SK-N-SH (cell line): ENCODE results near the gene CREB3L4. TPM values are rescaled to one million over a fixed set of nuclear protein-coding genes. Genes with fewer than 3 reads are reported as not detected.

ENCODE experiments used
- CTCF ChIA-PET: fragments of 300-600, 350-600 bp; formaldehyde crosslinking; extraction: SDS; loops from one replicate; lab custom pipeline; 2021; lab: Yijun Ruan, JAX
- POLR2A ChIA-PET: fragments of 350-600 bp; sonication (Branson Sonifier 250); formaldehyde crosslinking; extraction: SDS; loops from one replicate; lab custom pipeline; 2020; ENCODE audit warnings: antibody characterized with exemption, inconsistent platforms; lab: Yijun Ruan, JAX
- DNase-seq: peaks from one replicate; pipeline ENCODE4 v3.0.0; 2012
- H2AFZ ChIP-seq: fragments of 200-600 bp; sonication (generic); 2 replicates; pipeline ENCODE4 v1.8.1; 2016; ENCODE audit warnings: antibody characterized with exemption, mild to moderate bottlenecking, low read depth
- H3F3A ChIP-seq: fragments of 200-600 bp; sonication (generic); replicated peaks from 2 replicates; pipeline ENCODE3; 2016; ENCODE audit warnings: antibody characterized with exemption, mild to moderate bottlenecking; ENCODE audit not compliant: insufficient read depth
- H3K27ac ChIP-seq, 2 experiments: fragments of 200-500 bp in 1 of 2; fragments of 200-600 bp in 1 of 2; sonication (Bioruptor generic) in 1 of 2; sonication (generic), shearing (Covaris generic) in 1 of 2; 2 replicates each; pipeline versions ENCODE4 v1.5.1 to v1.6.1; 2014 to 2016; ENCODE audit warnings: low read depth in 2 of 2, inconsistent platforms in 1 of 2, low read length in 1 of 2, mild to moderate bottlenecking in 1 of 2, mixed read lengths in 1 of 2
- H3K27me3 ChIP-seq: fragments of 200-600 bp; sonication (generic), shearing (Covaris generic); 2 replicates; pipeline ENCODE4 v1.6.1; 2016; ENCODE audit warnings: mixed run types; ENCODE audit not compliant: insufficient read depth
- H3K36me3 ChIP-seq, 2 experiments: fragments of 200-500 bp in 1 of 2; fragments of 200-600 bp in 1 of 2; sonication (Bioruptor generic) in 1 of 2; sonication (generic) in 1 of 2; replicated peaks in 1 of 2; 2 replicates each; pipeline versions ENCODE3 to v1.5.1; 2014 to 2016; ENCODE audit warnings: low read length in 1 of 2, mild to moderate bottlenecking in 1 of 2; ENCODE audit not compliant: insufficient read depth in 2 of 2, control insufficient read depth in 1 of 2
- H3K4me1 ChIP-seq, 2 experiments: fragments of 200-500 bp in 1 of 2; fragments of 200-600 bp in 1 of 2; sonication (Bioruptor generic) in 1 of 2; sonication (generic), shearing (Covaris generic) in 1 of 2; 2 replicates each; pipeline versions ENCODE4 v1.5.1 to v1.6.1; 2014 to 2016; ENCODE audit warnings: low read depth in 1 of 2, low read length in 1 of 2, mixed run types in 1 of 2; ENCODE audit not compliant: insufficient read depth in 2 of 2, control insufficient read depth in 1 of 2
- H3K4me2 ChIP-seq: fragments of 200-600 bp; sonication (generic), shearing (Covaris generic); 2 replicates; pipeline ENCODE4 v1.6.1; 2017; ENCODE audit warnings: mixed run types
- H3K4me3 ChIP-seq, 2 experiments: fragments of 200-500 bp in 1 of 2; fragments of 200-600 bp in 1 of 2; sonication (Bioruptor generic) in 1 of 2; sonication (generic), shearing (Covaris generic) in 1 of 2; 2 replicates each; pipeline versions ENCODE4 v1.5.1 to v1.8.1; 2014 to 2016; ENCODE audit warnings: low read depth in 2 of 2, inconsistent platforms in 1 of 2, low read length in 1 of 2, mild to moderate bottlenecking in 1 of 2, mixed read lengths in 1 of 2, moderate library complexity in 1 of 2
- H3K79me2 ChIP-seq: fragments of 200-600 bp; sonication (generic); 2 replicates; pipeline ENCODE4 v1.8.1; 2017; ENCODE audit warnings: mild to moderate bottlenecking; ENCODE audit not compliant: insufficient read depth
- H3K9ac ChIP-seq: fragments of 200-600 bp; sonication (generic); 2 replicates; pipeline ENCODE4 v1.6.1; 2017; ENCODE audit warnings: mixed run types
- H3K9me2 ChIP-seq: fragments of 200-600 bp; sonication (generic); 2 replicates; pipeline ENCODE4 v1.6.1; 2017; ENCODE audit warnings: mixed run types
- H3K9me3 ChIP-seq: fragments of 200-600 bp; sonication (generic); 2 replicates; pipeline ENCODE4 v1.6.1; 2017; ENCODE audit warnings: mixed run types, mild to moderate bottlenecking, moderate library complexity
- H4K20me1 ChIP-seq: fragments of 200-600 bp; sonication (generic); 2 replicates; pipeline ENCODE4 v1.6.1; 2017; ENCODE audit warnings: mild to moderate bottlenecking, mixed run types; ENCODE audit not compliant: insufficient read depth
- CTCF ChIP-seq: fragments of 200-600 bp; sonication (generic); IDR thresholded peaks from 2 replicates; pipeline ENCODE4 v1.6.1; 2017; ENCODE audit warnings: antibody characterized with exemption, mild to moderate bottlenecking, moderate library complexity
- ELF1 ChIP-seq: IDR thresholded peaks from 2 replicates; pipeline ENCODE4 v1.4.0; 2012
- EP300 ChIP-seq, 2 experiments: IDR thresholded peaks; 2 replicates each; pipeline versions ENCODE4 v1.4.0 to v1.6.1; 2012; ENCODE audit warnings: borderline replicate concordance in 1 of 2, low read depth in 1 of 2, low read length in 1 of 2
- EZH2phosphoT487 ChIP-seq: fragments of 200-600 bp; sonication (generic); IDR thresholded peaks from 2 replicates; pipeline ENCODE4 v1.6.1; 2017; ENCODE audit warnings: low read depth, mixed run types, mild to moderate bottlenecking, antibody characterized with exemption, moderate library complexity, borderline replicate concordance
- FOXJ3 ChIP-seq: sonication (generic); formaldehyde crosslinking; IDR thresholded peaks from 2 replicates; pipeline ENCODE4 v1.5.1; 2020; ENCODE audit warnings: mild to moderate bottlenecking, missing genetic modification reagents
- GATA2 ChIP-seq: sonication (generic); formaldehyde crosslinking; IDR thresholded peaks from 2 replicates; pipeline ENCODE4 v1.5.0; 2020; ENCODE audit warnings: mild to moderate bottlenecking, missing genetic modification reagents
- JUND ChIP-seq: IDR thresholded peaks from 2 replicates; pipeline ENCODE4 v1.4.0; 2012
- MEF2A ChIP-seq: IDR thresholded peaks from 2 replicates; pipeline ENCODE4 v1.4.0; 2012; ENCODE audit warnings: low read depth, borderline replicate concordance
- MXI1 ChIP-seq: IDR thresholded peaks from 2 replicates; pipeline ENCODE4 v1.6.1; 2012; ENCODE audit warnings: mild to moderate bottlenecking, low read depth, low read length, improper control_type of control experiment
- NFIC ChIP-seq: IDR thresholded peaks from 2 replicates; pipeline ENCODE4 v1.4.0; 2012; ENCODE audit warnings: borderline replicate concordance
- NRF1 ChIP-seq: IDR thresholded peaks from 2 replicates; pipeline ENCODE4 v1.6.1; 2012; ENCODE audit warnings: low read depth, mild to moderate bottlenecking, low read length
- POLR2AphosphoS5 ChIP-seq: IDR thresholded peaks from 2 replicates; pipeline ENCODE4 v1.6.1; 2012; ENCODE audit warnings: low read depth, low read length
- RCOR1 ChIP-seq: fragments of 150-350 bp; IDR thresholded peaks from 2 replicates; pipeline ENCODE4 v1.6.1; 2017; ENCODE audit warnings: antibody characterized with exemption, low read length
- REST ChIP-seq: IDR thresholded peaks from 2 replicates; pipeline ENCODE4 v1.6.1; 2012; ENCODE audit warnings: mild to moderate bottlenecking, low read depth, low read length, moderate library complexity
- RFX5 ChIP-seq: IDR thresholded peaks from 2 replicates; pipeline ENCODE4 v1.6.1; 2012; ENCODE audit warnings: mild to moderate bottlenecking, improper control_type of control experiment, low read length
- RXRA ChIP-seq: IDR thresholded peaks from 2 replicates; pipeline ENCODE4 v1.4.0; 2012; ENCODE audit warnings: low read depth, mild to moderate bottlenecking, borderline replicate concordance
- SIN3A ChIP-seq: IDR thresholded peaks from 2 replicates; pipeline ENCODE4 v1.6.1; 2012; ENCODE audit warnings: low read depth, mild to moderate bottlenecking, low read length, moderate library complexity, borderline replicate concordance
- SMC3 ChIP-seq: IDR thresholded peaks from 2 replicates; pipeline ENCODE4 v1.6.1; 2012; ENCODE audit warnings: low read depth, low read length, improper control_type of control experiment
- TAF1 ChIP-seq: IDR thresholded peaks from 2 replicates; pipeline ENCODE4 v1.6.1; 2012; ENCODE audit warnings: low read depth, mild to moderate bottlenecking, low read length, moderate library complexity, borderline replicate concordance
- TCF12 ChIP-seq: IDR thresholded peaks from 2 replicates; pipeline ENCODE4 v1.4.0; 2012
- TEAD4 ChIP-seq: IDR thresholded peaks from 2 replicates; pipeline ENCODE4 v1.4.0; 2012; ENCODE audit warnings: mild to moderate bottlenecking, borderline replicate concordance; ENCODE audit not compliant: insufficient read depth
- YY1 ChIP-seq: IDR thresholded peaks from 2 replicates; pipeline ENCODE4 v1.4.0; 2012; ENCODE audit warnings: low read depth, mild to moderate bottlenecking
- WGBS: methylation state at CpG from one replicate; pipeline ENCODE4 v1.1.6; 2017; ENCODE audit warnings: low lambda C conversion rate; 5-methylcytosine and 5-hydroxymethylcytosine counted together
- polyA plus RNA-seq, 3 experiments: library from polyadenylated mRNA; depleted of rRNA; stranded (reverse); fragments of >200 nt; gene quantifications; 2 replicates each; pipeline ENCODE4 v1.2.3, GENCODE V29; 2012
- TF ChIP-seq, protein P1 (sequence below): IDR thresholded peaks from 2 replicates; pipeline ENCODE4 v1.4.0; 2012; ENCODE audit warnings: low read depth, borderline replicate concordance

Gene CREB3L4
- polyA plus RNA-seq, 1 of the 3 experiments (the other 2 are of a cell fraction) = 12.8 TPM

- 93% methylated on average over 10 of the region's 10 CpGs for WGBS
- H3K4me2 ChIP-seq = no peak overlapping the region
- CTCF ChIA-PET = interaction anchor here (0.6 to 2.0 kb wide), 2 partner anchors 9 to 29 kb away, joined by 3 to 7 read pairs; no protein-coding TSS in a partner anchor
These were observed 30.4 kb upstream of the CREB3L4 start for GRCh38 chr1:153937331-153937730.

DNA sequence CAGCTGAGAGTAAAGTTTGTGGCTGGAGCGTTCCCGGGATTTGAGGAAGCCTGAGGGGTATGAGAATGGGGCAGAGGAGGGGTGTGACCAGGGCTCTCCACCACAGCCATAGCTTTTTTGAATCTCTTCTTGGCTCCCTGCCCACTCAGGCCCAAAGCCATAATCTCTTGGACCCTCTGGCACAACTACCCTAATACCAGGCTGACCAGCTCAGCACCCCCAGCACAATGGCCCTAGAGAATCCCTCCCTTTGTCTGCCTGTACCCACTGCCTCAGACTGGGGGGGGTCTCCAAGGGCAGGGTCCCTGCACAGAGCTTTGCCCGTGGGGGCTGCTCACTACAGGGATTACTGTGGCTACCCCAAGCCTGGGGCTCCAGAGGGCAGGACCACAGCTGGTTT is 28.7 kb upstream of the CREB3L4 start:
- Histone ChIP-seq H3K9me3 (no peaks in the 10 kb centered on the region), H3K4me2 (no peak overlapping the region), H3F3A (no peaks in the 10 kb centered on the region), H4K20me1 (no peaks in the 10 kb centered on the region), H3K27ac (no peak overlapping the region), H3K9me2 (no peaks in the 10 kb centered on the region), H3K4me1 (peaks cover 0 to under 1% of the 10 kb centered on the region in 2 experiments; a peak in 1 of 4 replicates), H3K36me3 (peaks cover 7 to 71% of the 10 kb centered on the region in 2 experiments), H3K9ac (no peak overlapping the region), H2AFZ (no peak overlapping the region), H3K79me2 (peaks cover 4% of the 10 kb centered on the region; the same call in 1 of the 2 replicates), H3K27me3 (no peaks in the 10 kb centered on the region), H3K4me3 (no peak overlapping the region)
- CTCF ChIA-PET = interaction anchor here (1.1 to 2.0 kb wide), 4 partner anchors 7 to 118 kb away, joined by 3 to 7 read pairs (median 6); partner anchors contain the start of gene RAB13
- peak; percentile 23 for DNase-seq
- WGBS = 89% methylated on average over 2 of the region's 3 CpGs
- POLR2A ChIA-PET = interaction anchor here (1.3 to 1.6 kb wide), 2 partner anchors 8 to 29 kb away, joined by 3 to 6 read pairs; partner anchors contain the start of gene CREB3L4
- TF ChIP-seq RFX5 = no peak
- TF ChIP-seq TEAD4 = no peak
- no peak for TF ChIP-seq REST
- TF ChIP-seq GATA2 = no peak
- no peak for TF ChIP-seq NRF1
- TF ChIP-seq SMC3 = no peak
- no peak for TF ChIP-seq NFIC
- no peak for TF ChIP-seq EP300 (IDR thresholded peaks at IDR 0.05; ENCODE audit: borderline replicate concordance in 1 of 2, low read depth in 1 of 2, low read length in 1 of 2)
- TF ChIP-seq RXRA = no peak
- TF ChIP-seq CTCF = no peak
- TF ChIP-seq, protein P1, sequence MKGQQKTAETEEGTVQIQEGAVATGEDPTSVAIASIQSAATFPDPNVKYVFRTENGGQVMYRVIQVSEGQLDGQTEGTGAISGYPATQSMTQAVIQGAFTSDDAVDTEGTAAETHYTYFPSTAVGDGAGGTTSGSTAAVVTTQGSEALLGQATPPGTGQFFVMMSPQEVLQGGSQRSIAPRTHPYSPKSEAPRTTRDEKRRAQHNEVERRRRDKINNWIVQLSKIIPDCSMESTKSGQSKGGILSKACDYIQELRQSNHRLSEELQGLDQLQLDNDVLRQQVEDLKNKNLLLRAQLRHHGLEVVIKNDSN = no peak
- no peak for TF ChIP-seq EZH2phosphoT487
- no peak for TF ChIP-seq FOXJ3 (CRISPR knock-in tag)
- no peak for TF ChIP-seq MXI1
- TF ChIP-seq ELF1 = no peak

More at GRCh38 chr1:153937331-153937730, 30.4 kb upstream of the CREB3L4 start:
- POLR2A ChIA-PET = interaction anchor here (0.9 kb wide), 1 partner anchor 9 kb away, joined by 4 read pairs; no protein-coding TSS in a partner anchor
- Histone ChIP-seq H3K4me3 (no peak overlapping the region), H2AFZ (no peak overlapping the region), H3F3A (no peaks in the 10 kb centered on the region), H3K4me1 (no peaks in the 10 kb centered on the region), H3K9me2 (no peaks in the 10 kb centered on the region), H4K20me1 (no peaks in the 10 kb centered on the region), H3K79me2 (no peaks in the 10 kb centered on the region), H3K27ac (no peak overlapping the region), H3K9me3 (no peaks in the 10 kb centered on the region), H3K27me3 (no peaks in the 10 kb centered on the region), H3K36me3 (peaks cover 0 to 75% of the 10 kb centered on the region in 2 experiments), H3K9ac (no peak overlapping the region)
- DNase-seq = peak; percentile 7
- TF ChIP-seq MEF2A (no peak), TEAD4 (no peak), POLR2AphosphoS5 (no peak), RCOR1 (no peak), JUND (no peak), TCF12 (no peak), NFIC (no peak), RXRA (no peak), EZH2phosphoT487 (no peak), TAF1 (no peak), SIN3A (no peak), YY1 (no peak)
- TF ChIP-seq, protein P1 = no peak
